HepG2 (cell line): ENCODE data around the gene HEPACAM2. TPM values are rescaled to one million over a fixed set of nuclear protein-coding genes. Genes with fewer than 3 reads are reported as not detected.

Experiments
- ATAD3A ChIP-seq: sonication (generic); formaldehyde crosslinking; IDR thresholded peaks from 2 replicates; pipeline ENCODE4 v1.4.0; 2020; ENCODE audit warnings: missing genetic modification reagents
- ATF4 ChIP-seq, 2 experiments: fragments of 450-650 bp in 1 of 2; sonication (generic) in 1 of 2; formaldehyde crosslinking; IDR thresholded peaks; 2 replicates each; pipeline versions ENCODE4 v1.5.0 to v1.8.0; 2020 to 2022; ENCODE audit warnings: mild to moderate bottlenecking in 1 of 2, missing genetic modification reagents in 1 of 2
- FOSL2 ChIP-seq: sonication (generic); formaldehyde crosslinking; IDR thresholded peaks from 2 replicates; pipeline ENCODE4 v1.4.0; 2020; ENCODE audit warnings: missing genetic modification reagents
- FOXK2 ChIP-seq: fragments of 450-650 bp; IDR thresholded peaks from 2 replicates; pipeline ENCODE4 v1.6.1; 2016
- HNRNPK ChIP-seq: fragments of 200-400 bp; formaldehyde crosslinking; IDR thresholded peaks from 2 replicates; pipeline ENCODE4 v1.6.1; 2018; ENCODE audit warnings: low read length, low read depth, moderate library complexity, mild to moderate bottlenecking; ENCODE audit not compliant: poor library complexity, severe bottlenecking
- ISL2 ChIP-seq: sonication (generic); formaldehyde crosslinking; IDR thresholded peaks from 2 replicates; pipeline ENCODE4 v1.5.0; 2020; ENCODE audit warnings: missing genetic modification reagents
- NRL ChIP-seq: sonication (generic); formaldehyde crosslinking; IDR thresholded peaks from 2 replicates; pipeline ENCODE4 v1.5.0; 2020; ENCODE audit warnings: missing genetic modification reagents, mild to moderate bottlenecking, moderate library complexity, borderline replicate concordance
- ZBTB8A ChIP-seq: sonication (generic); formaldehyde crosslinking; IDR thresholded peaks from 2 replicates; pipeline ENCODE4 v1.4.0; 2020; ENCODE audit warnings: mild to moderate bottlenecking, low read depth, missing genetic modification reagents, borderline replicate concordance
- ZMYM2 ChIP-seq: sonication (generic); formaldehyde crosslinking; IDR thresholded peaks from 2 replicates; pipeline ENCODE4 v1.8.0; 2022; ENCODE audit warnings: mild to moderate bottlenecking, missing genetic modification reagents
- ZNF264 ChIP-seq: sonication (generic); formaldehyde crosslinking; IDR thresholded peaks from 2 replicates; pipeline ENCODE4 v1.4.0; 2020; ENCODE audit warnings: missing genetic modification reagents
- ZNF552 ChIP-seq: sonication (generic); formaldehyde crosslinking; IDR thresholded peaks from 2 replicates; pipeline ENCODE4 v1.9.0; 2022; ENCODE audit warnings: missing genetic modification reagents, mild to moderate bottlenecking, borderline replicate concordance
- ZNF770 ChIP-seq: sonication (generic); formaldehyde crosslinking; IDR thresholded peaks from 2 replicates; pipeline ENCODE4 v1.5.0; 2020; ENCODE audit warnings: mild to moderate bottlenecking, missing genetic modification reagents
- polyA plus RNA-seq, 8 experiments: library from polyadenylated mRNA; depleted of rRNA in 3 of 8; stranded (reverse) in 7 of 8; unstranded in 1 of 8; fragments of >200 nt; fragmentation: Illumina TruSeq in 4 of 8; extraction: Trizol in 4 of 8; gene quantifications; 2 replicates each; pipeline versions ENCODE4 v1.2.1 to v1.2.3, GENCODE V29; 2011 to 2016; ENCODE audit warnings: low read depth in 4 of 8, missing spikeins in 1 of 8, mixed read lengths in 1 of 8; ENCODE audit not compliant: insufficient read depth in 1 of 8
- total RNA-seq, 5 experiments: library from RNA; depleted of rRNA; stranded (reverse); fragments of >200 nt; fragmentation: Illumina TruSeq; extraction: Trizol; gene quantifications; 2 replicates each; pipeline ENCODE4 v1.2.3, GENCODE V29; 2016; ENCODE audit warnings: low read depth in 1 of 5
- TF ChIP-seq, protein P1 (sequence below), 2 experiments: sonication (generic) in 1 of 2; formaldehyde crosslinking in 1 of 2; IDR thresholded peaks; 2 replicates each; pipeline versions ENCODE4 v1.6.1 to v1.9.0; 2014 to 2022; ENCODE audit warnings: antibody characterized with exemption in 1 of 2, borderline replicate concordance in 1 of 2, inconsistent platforms in 1 of 2, low read depth in 1 of 2, missing genetic modification reagents in 1 of 2
- TF ChIP-seq, protein P2 (sequence below): sonication (generic); formaldehyde crosslinking; IDR thresholded peaks from 2 replicates; pipeline ENCODE4 v1.5.0; 2020; ENCODE audit warnings: missing genetic modification reagents
- TF ChIP-seq, protein P3 (sequence below): sonication (generic); formaldehyde crosslinking; IDR thresholded peaks from 2 replicates; pipeline ENCODE4 v1.8.0; 2022; ENCODE audit warnings: missing genetic modification reagents, mild to moderate bottlenecking, inconsistent platforms, borderline replicate concordance

Gene HEPACAM2
- total and polyA plus RNA-seq, 2 of the 13 experiments (the other 11 are each of a cell fraction or from before 2014, with no cell fraction given): not detected

- TF ChIP-seq ATF4 (CRISPR knock-in tag; IDR thresholded peaks at IDR 0.05): no peak
- TF ChIP-seq FOXK2: peak; percentile 49; the same call in 1 of the 2 replicates
- no peak for TF ChIP-seq ATAD3A (CRISPR knock-in tag)
- 0 out of 2 replicates have a peak, but pooled peaks have one; percentile 31 for TF ChIP-seq ZNF552 (CRISPR knock-in tag)
- no peak for TF ChIP-seq ZNF770 (CRISPR knock-in tag)
- TF ChIP-seq ZBTB8A: no peak
- TF ChIP-seq ZNF264: no peak
- no peak for TF ChIP-seq HNRNPK
- no peak for TF ChIP-seq ZMYM2 (CRISPR knock-in tag)
- TF ChIP-seq, protein P1, sequence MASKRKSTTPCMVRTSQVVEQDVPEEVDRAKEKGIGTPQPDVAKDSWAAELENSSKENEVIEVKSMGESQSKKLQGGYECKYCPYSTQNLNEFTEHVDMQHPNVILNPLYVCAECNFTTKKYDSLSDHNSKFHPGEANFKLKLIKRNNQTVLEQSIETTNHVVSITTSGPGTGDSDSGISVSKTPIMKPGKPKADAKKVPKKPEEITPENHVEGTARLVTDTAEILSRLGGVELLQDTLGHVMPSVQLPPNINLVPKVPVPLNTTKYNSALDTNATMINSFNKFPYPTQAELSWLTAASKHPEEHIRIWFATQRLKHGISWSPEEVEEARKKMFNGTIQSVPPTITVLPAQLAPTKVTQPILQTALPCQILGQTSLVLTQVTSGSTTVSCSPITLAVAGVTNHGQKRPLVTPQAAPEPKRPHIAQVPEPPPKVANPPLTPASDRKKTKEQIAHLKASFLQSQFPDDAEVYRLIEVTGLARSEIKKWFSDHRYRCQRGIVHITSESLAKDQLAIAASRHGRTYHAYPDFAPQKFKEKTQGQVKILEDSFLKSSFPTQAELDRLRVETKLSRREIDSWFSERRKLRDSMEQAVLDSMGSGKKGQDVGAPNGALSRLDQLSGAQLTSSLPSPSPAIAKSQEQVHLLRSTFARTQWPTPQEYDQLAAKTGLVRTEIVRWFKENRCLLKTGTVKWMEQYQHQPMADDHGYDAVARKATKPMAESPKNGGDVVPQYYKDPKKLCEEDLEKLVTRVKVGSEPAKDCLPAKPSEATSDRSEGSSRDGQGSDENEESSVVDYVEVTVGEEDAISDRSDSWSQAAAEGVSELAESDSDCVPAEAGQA (IDR thresholded peaks at IDR 0.05; ENCODE audit: low read depth): peak; percentile 54; the same call in 1 of the 2 replicates
- TF ChIP-seq, protein P1 (CRISPR knock-in tag; IDR thresholded peaks at IDR 0.05; ENCODE audit: borderline replicate concordance): no peak
- TF ChIP-seq ISL2 (CRISPR knock-in tag): 0 out of 2 replicates have a peak, but pooled peaks have one; percentile 19
- no peak for TF ChIP-seq NRL
- TF ChIP-seq FOSL2 (CRISPR knock-in tag): peak; percentile 34
- TF ChIP-seq, protein P2, sequence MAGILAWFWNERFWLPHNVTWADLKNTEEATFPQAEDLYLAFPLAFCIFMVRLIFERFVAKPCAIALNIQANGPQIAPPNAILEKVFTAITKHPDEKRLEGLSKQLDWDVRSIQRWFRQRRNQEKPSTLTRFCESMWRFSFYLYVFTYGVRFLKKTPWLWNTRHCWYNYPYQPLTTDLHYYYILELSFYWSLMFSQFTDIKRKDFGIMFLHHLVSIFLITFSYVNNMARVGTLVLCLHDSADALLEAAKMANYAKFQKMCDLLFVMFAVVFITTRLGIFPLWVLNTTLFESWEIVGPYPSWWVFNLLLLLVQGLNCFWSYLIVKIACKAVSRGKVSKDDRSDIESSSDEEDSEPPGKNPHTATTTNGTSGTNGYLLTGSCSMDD (CRISPR knock-in tag): no peak
- TF ChIP-seq, protein P3, sequence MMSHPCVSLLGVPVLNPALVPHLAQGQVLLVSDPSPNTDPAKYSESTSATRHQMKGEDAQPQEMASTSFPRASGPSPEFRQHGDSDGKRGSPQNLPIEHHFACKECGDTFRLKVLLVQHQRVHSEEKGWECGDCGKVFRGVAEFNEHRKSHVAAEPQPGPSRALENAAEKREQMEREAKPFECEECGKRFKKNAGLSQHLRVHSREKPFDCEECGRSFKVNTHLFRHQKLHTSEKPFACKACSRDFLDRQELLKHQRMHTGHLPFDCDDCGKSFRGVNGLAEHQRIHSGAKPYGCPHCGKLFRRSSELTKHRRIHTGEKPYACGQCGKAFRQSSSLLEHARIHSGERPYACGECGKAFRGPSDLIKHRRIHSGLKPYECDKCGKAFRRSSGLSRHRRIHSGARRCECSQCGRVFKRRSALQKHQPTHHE (CRISPR knock-in tag): no peak
These were observed 5.8 kb upstream of the HEPACAM2 start, which contains the start of gene VPS50 (continued) for GRCh38 chr7:93231799-93232672.
